Measurements from ENCODE around the gene TMEM190.
A peak's percentile ranks its signal among the peaks of the same experiment; 100 is the strongest.

- peak in 2 of 3 donors; percentile 39 to 46 for TF ChIP-seq POLR2AphosphoS5 (IDR thresholded peaks at IDR 0.05)
- TF ChIP-seq POLR2A (IDR thresholded peaks at IDR 0.05) = no peak
Measured at GRCh38 chr19:55387736-55388497, 11.3 kb downstream of the TMEM190 start.
